GM19438 (cell line): ENCODE results near the gene PAF1.

Experiments
- ATAC-seq: cut with Tn5 transposase; IDR thresholded peaks from one replicate; pipeline ENCODE4 v1.9.1; 2021; ENCODE audit warnings: low read depth; ENCODE audit not compliant: unreplicated experiment

Gene PAF1

GRCh38 chr19:39390751-39391437 lies at the start of gene PAF1, which contains the start of gene MED29:
Gene PAF1 (minus strand): TSS chr19:39391106. CDS start chr19:39390864, 242 bp downstream.
Gene MED29 (plus strand): TSS chr19:39391378. CDS start chr19:39391423, 45 bp downstream.
- peak; percentile 88 for ATAC-seq

GRCh38 chr19:39438270-39438934 lies 47.5 kb upstream of the PAF1 start:
- no peak for ATAC-seq

- ATAC-seq: no peak
These were observed 45.4 kb upstream of the PAF1 start for GRCh38 chr19:39436350-39436716.

GRCh38 chr19:39435499-39436349 lies 44.8 kb upstream of the PAF1 start, which contains the start of gene RPS16:
Gene RPS16 (minus strand): TSS chr19:39435949. CDS start chr19:39435895, 54 bp downstream.
- peak; percentile 69 for ATAC-seq

- ATAC-seq: no peak
These were observed 43.5 kb upstream of the PAF1 start for GRCh38 chr19:39434123-39435076.

- no peak for ATAC-seq
These were observed 42.7 kb upstream of the PAF1 start for GRCh38 chr19:39433480-39434079.

- ATAC-seq: no peak
These were observed 41.7 kb upstream of the PAF1 start for GRCh38 chr19:39432677-39433025.

GRCh38 chr19:39430675-39431593 lies 40.0 kb upstream of the PAF1 start:
- peak; percentile 50 for ATAC-seq

GRCh38 chr19:39428283-39429112 lies 37.6 kb upstream of the PAF1 start:
- ATAC-seq: no peak

- no peak for ATAC-seq
These were observed 36.8 kb upstream of the PAF1 start for GRCh38 chr19:39427707-39428106.

GRCh38 chr19:39426170-39426569 lies 35.3 kb upstream of the PAF1 start:
- ATAC-seq: no peak

GRCh38 chr19:39425744-39426143 lies 34.8 kb upstream of the PAF1 start:
- ATAC-seq: no peak

- no peak for ATAC-seq
These were observed 34.0 kb upstream of the PAF1 start for GRCh38 chr19:39424934-39425333.

GRCh38 chr19:39423258-39424086 lies 32.6 kb upstream of the PAF1 start:
- ATAC-seq: no peak

- ATAC-seq: no peak
These were observed 31.1 kb upstream of the PAF1 start for GRCh38 chr19:39422020-39422419.

- ATAC-seq: no peak
These were observed 29.9 kb upstream of the PAF1 start for GRCh38 chr19:39420769-39421168.

GRCh38 chr19:39419003-39419402 lies 28.1 kb upstream of the PAF1 start:
- no peak for ATAC-seq
